ENCODE results near the gene IL31. TPM values are rescaled to one million over a fixed set of nuclear protein-coding genes. Genes with fewer than 3 reads are reported as not detected.
A peak's percentile ranks its signal among the peaks of the same experiment; 100 is the strongest.

IL31 gene
- total and polyA plus RNA-seq, 8 donors, result not detected

DNA sequence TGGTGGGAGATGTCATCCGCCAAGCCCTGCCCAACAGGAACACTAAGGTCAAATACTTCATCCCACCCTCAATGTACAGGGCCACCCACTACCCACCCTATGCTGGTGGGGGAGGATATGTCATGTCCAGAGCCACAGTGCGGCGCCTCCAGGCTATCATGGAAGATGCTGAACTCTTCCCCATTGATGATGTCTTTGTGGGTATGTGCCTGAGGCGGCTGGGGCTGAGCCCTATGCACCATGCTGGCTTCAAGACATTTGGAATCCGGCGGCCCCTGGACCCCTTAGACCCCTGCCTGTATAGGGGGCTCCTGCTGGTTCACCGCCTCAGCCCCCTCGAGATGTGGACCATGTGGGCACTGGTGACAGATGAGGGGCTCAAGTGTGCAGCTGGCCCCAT lies 33.0 kb upstream of the IL31 start:
- intact Hi-C loops (cut with DNase I), result no loop called here
- Histone ChIP-seq H3K36me3 (peaks cover 6 to 42% (median 18%) of the 10 kb centered on the region in 3 donors), H3K27me3 (no peaks in the 10 kb centered on the region), H3K27ac (no peak overlapping the region), H3K4me1 (peaks cover 0 to 7% (median 5%) of the 10 kb centered on the region in 3 donors), H3K4me3 (no peak overlapping the region), H3K9me3 (no peaks in the 10 kb centered on the region)
- TF ChIP-seq CTCF (IDR thresholded peaks at IDR 0.05), result no peak
- DNase-seq (peak in 1 of 6 donors; percentile 68), ATAC-seq (no peak), FAIRE-seq (no peak)
- WGBS, 2 donors, result 84 to 86% methylated on average over 8 of the region's 8 CpGs

DNA sequence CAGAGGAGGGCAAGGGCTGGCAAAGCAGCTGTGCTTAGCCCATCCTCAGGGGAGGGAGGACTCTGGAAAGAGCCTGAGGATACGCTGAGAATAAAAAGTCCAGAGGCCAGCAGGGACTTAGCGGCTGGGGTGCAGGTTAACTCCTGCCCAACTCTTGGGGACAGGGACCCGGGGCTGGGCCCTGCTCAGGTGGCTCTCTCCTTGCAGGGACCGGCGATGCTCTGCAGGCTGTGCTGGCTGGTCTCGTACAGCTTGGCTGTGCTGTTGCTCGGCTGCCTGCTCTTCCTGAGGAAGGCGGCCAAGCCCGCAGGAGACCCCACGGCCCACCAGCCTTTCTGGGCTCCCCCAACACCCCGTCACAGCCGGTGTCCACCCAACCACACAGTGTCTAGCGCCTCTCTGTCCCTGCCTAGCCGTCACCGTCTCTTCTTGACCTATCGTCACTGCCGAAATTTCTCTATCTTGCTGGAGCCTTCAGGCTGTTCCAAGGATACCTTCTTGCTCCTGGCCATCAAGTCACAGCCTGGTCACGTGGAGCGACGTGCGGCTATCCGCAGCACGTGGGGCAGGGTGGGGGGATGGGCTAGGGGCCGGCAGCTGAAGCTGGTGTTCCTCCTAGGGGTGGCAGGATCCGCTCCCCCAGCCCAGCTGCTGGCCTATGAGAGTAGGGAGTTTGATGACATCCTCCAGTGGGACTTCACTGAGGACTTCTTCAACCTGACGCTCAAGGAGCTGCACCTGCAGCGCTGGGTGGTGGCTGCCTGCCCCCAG lies 32.3 kb upstream of the IL31 start:
- 50 to 65% methylated on average over 26 to 27 of the region's 27 CpGs for WGBS, 2 donors
- no peak for FAIRE-seq
- no peak for TF ChIP-seq CTCF (IDR thresholded peaks at IDR 0.05)

GRCh38 chr12:122205053-122205925 lies 31.3 kb upstream of the IL31 start:
- WGBS, 2 donors, result 47 to 54% methylated on average over 23 of the region's 23 CpGs
- H3K9me3 ChIP-seq, result no peaks in the 10 kb centered on the region
- ATAC-seq (no peak), FAIRE-seq (no peak), DNase-seq (no peak)
- H3K27me3 ChIP-seq, result no peaks in the 10 kb centered on the region
- H3K27ac ChIP-seq, result no peak overlapping the region
- no peak for TF ChIP-seq CTCF (IDR thresholded peaks at IDR 0.05)
- intact Hi-C loops (cut with DNase I), result no loop called here
- H3K36me3 ChIP-seq, result peaks cover 0 to 31% (median 14%) of the 10 kb centered on the region in 3 donors
- H3K4me1 ChIP-seq, result peaks cover 0 to 7% (median 5%) of the 10 kb centered on the region in 3 donors
- no peak overlapping the region for H3K4me3 ChIP-seq

More for the DNA sequence above, 32.3 kb upstream of the IL31 start:
- H3K27me3 ChIP-seq, result no peaks in the 10 kb centered on the region
- H3K4me1 ChIP-seq, result peaks cover 0 to 7% (median 5%) of the 10 kb centered on the region in 3 donors
- H3K36me3 ChIP-seq, result peaks cover 2 to 36% (median 14%) of the 10 kb centered on the region in 3 donors
- no peak for ATAC-seq
- no peak overlapping the region for H3K4me3 ChIP-seq
- DNase-seq, result peak in 1 of 6 donors; percentile 65
- intact Hi-C loops (cut with DNase I), result no loop called here
- H3K9me3 ChIP-seq, result no peaks in the 10 kb centered on the region
- no peak overlapping the region for H3K27ac ChIP-seq

- H3K36me3 ChIP-seq, result peaks cover 0 to 24% (median 14%) of the 10 kb centered on the region in 3 donors
- no peak for FAIRE-seq
- DNase-seq, result peak in 2 of 6 donors; percentile 63 to 68
- H3K27ac ChIP-seq, result no peak overlapping the region
- H3K9me3 ChIP-seq, result no peaks in the 10 kb centered on the region
- TF ChIP-seq CTCF (IDR thresholded peaks at IDR 0.05), result no peak
- 15 to 20% methylated on average over 47 to 71 of the region's 71 CpGs for WGBS, 2 donors
- peak overlapping the region; percentile 28 to 70 (median 44) for H3K4me3 ChIP-seq
- peaks cover 0 to 7% (median 5%) of the 10 kb centered on the region in 3 donors for H3K4me1 ChIP-seq
- intact Hi-C loops (cut with DNase I), result loop anchor here in 1 of 3 donors (5.0 kb wide), 1 partner anchor 147 kb away; no protein-coding TSS in a partner anchor
- peak in 3 of 4 donors; percentile 5 to 31 (median 22) for ATAC-seq
- H3K27me3 ChIP-seq, result no peaks in the 10 kb centered on the region
Measured at GRCh38 chr12:122204167-122205052, 30.4 kb upstream of the IL31 start.

Measured in pancreas (tissue), 10 donors.